C4-2B (cell line): Measurements from ENCODE around the gene UTP14C.
A peak's percentile ranks its signal among the peaks of the same experiment; 100 is the strongest.

ENCODE experiments used
- H3K27ac ChIP-seq: fragments of 450-650 bp; 2 replicates; pipeline ENCODE4 v1.5.1; 2017
- ZFX ChIP-seq: fragments of 450-650 bp; IDR thresholded peaks from 2 replicates; pipeline ENCODE4 v1.6.1; 2017
- TF ChIP-seq, protein P1 (sequence below): fragments of 450-650 bp; conservative IDR thresholded peaks from 2 replicates; pipeline ENCODE4 v1.5.1; 2017; ENCODE audit warnings: mild to moderate bottlenecking

Gene UTP14C

DNA sequence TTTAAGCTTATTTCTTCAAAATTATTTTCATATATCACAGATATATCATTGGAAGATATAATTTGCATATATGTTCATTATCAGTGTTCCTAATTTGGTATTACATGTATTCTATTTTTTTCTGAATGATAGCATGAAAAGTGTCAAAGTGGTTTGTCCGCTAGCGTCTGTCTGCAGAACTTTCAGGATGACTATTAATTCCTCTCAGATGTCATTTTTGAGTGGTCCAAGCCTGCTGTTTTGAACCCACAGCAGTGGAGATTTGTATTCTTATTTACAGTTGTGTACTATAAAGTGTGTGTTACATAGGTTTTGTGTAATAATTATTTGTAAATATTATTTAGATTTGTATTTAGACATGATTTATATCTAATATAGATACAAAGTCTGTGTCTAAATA, 8.5 kb downstream of the UTP14C start:
- no peak overlapping the region for H3K27ac ChIP-seq
- TF ChIP-seq ZFX, result no peak
- TF ChIP-seq, protein P1, sequence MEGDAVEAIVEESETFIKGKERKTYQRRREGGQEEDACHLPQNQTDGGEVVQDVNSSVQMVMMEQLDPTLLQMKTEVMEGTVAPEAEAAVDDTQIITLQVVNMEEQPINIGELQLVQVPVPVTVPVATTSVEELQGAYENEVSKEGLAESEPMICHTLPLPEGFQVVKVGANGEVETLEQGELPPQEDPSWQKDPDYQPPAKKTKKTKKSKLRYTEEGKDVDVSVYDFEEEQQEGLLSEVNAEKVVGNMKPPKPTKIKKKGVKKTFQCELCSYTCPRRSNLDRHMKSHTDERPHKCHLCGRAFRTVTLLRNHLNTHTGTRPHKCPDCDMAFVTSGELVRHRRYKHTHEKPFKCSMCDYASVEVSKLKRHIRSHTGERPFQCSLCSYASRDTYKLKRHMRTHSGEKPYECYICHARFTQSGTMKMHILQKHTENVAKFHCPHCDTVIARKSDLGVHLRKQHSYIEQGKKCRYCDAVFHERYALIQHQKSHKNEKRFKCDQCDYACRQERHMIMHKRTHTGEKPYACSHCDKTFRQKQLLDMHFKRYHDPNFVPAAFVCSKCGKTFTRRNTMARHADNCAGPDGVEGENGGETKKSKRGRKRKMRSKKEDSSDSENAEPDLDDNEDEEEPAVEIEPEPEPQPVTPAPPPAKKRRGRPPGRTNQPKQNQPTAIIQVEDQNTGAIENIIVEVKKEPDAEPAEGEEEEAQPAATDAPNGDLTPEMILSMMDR, result no peak

DNA sequence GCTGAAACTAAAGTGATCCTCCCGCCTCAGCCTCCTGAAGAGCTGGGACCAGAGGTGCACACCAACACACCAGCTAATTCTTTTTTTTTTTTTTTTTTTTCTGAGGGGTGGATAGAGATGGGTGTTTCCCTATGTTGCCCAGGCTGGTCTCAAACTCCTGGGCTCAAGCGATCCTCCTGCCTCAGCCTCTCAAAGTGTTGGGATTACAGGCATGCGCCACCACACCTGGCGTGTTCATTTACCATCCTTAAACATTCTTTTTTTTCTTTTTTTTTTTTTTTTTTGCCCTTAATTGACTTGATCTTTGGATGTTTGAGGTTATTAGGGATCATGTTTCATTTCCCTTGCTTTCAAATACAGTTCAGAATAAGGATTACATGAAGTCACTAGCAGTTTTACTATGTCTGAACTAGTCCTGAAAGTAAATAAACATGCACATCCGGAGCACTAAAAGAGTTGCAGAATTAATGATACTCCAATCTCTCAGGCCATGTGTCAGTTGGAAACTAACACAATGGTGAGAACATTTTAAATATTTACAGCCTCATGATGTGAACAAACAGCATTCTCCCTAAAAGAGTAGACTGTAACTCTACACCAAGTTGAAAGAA, 10.2 kb downstream of the UTP14C start:
- TF ChIP-seq, protein P1, result no peak
- TF ChIP-seq ZFX, result no peak
- peak overlapping the region; percentile 67 for H3K27ac ChIP-seq

DNA sequence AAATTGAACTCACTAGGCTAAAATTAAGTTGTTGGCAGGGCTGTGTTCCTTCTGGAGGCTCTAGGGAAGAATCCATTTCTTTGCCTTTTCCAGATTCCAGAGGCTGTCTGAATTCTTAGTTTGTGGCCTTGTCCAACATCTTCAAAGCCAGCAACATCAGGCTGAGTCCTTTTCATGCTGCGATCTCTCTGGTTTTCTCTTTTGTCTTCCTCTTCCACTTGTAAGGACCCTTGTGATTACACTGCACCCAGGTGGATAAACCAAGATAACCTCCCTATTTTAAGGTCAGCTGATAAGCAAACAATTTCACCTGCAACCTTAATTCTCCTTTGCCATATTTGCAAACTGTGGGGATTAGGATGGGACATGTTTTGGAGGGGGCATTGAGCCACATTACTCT, 11.5 kb downstream of the UTP14C start:
- no peak for TF ChIP-seq ZFX
- TF ChIP-seq, protein P1, result no peak
- no peak overlapping the region for H3K27ac ChIP-seq

DNA sequence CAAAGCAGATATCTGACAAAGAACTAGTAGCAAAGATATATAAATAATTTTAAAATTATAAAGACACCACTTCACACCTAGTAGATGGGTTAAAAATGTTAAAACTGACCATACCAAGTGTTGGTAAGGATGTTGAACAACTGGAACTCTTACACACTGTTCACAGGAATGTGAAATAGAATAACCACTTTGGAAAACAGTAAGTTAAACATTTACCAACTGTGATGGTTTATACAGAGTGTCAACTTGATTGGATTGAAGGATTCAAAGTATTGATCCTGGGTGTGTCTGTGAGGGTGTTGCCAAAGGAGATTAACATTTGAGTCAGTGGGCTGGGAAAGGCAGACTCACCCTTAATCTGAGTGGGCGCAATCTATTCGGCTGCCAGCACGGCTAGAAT, 19.2 kb downstream of the UTP14C start:
- TF ChIP-seq, protein P1, result no peak
- no peak for TF ChIP-seq ZFX
- H3K27ac ChIP-seq, result no peak overlapping the region

DNA sequence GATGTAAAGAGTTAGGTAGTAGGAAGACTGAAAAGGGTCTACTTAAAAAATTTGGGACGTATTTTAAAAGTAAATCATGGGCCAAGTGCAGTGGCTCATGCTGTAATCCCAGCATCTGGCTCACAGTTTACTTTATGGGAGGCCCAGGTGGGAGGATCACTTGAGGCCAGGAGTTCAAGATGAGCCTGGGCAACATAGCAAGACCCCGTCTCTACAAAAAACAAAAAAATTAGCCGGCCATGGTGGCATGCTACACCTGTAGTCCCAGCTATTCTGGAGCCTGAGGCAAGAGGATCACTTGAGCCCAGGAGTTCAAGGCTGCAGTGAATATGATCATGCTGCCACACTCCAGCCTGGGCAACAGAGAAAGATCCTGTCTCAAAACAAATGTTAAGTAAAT, 23.0 kb downstream of the UTP14C start:
- no peak for TF ChIP-seq ZFX
- TF ChIP-seq, protein P1, result no peak

DNA sequence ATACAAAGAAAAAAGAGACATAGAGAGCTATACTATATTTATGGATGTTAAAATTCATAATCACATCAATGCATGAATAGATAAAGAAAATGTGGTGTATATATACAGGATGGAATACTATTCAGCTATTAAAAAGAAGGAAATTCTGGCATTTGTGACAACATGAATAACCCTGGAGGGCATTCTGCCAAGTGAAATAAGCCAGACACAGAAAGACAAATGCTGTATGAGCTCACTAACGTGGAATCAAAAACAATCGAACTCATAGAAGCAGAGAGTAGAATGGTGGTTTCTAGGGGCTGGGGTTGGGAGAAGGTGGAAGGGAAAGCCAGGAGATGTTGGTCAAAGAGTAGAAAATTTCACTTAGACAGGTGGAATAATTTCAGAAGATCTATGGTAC, 24.0 kb downstream of the UTP14C start:
- no peak for TF ChIP-seq ZFX
- TF ChIP-seq, protein P1, result no peak
- H3K27ac ChIP-seq, result no peak overlapping the region

More for the DNA sequence above, 23.0 kb downstream of the UTP14C start:
- H3K27ac ChIP-seq, result no peak overlapping the region

DNA sequence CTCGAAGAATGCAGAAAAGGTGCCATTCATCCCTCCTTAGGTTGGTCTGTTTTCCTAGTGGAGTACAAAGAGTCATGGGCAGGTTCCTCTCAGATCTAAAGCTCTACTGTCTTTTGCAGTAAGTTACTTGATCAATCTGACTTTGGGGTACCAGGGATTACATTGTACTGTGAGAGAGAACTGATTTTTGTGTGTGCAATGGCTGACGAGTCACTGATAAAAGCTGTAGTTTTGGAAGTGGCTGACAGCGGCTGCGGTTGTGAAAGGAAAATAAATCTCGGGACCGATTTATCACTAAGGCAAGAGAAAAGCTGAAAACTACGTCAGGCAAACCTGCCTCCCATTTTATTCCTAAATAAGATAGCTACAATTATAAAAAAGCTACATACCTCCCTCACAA, 26.9 kb downstream of the UTP14C start:
- H3K27ac ChIP-seq, result no peak overlapping the region
- no peak for TF ChIP-seq ZFX
- TF ChIP-seq, protein P1, result no peak
